Stimulated activated CD4-positive, alpha-beta T cell treated with anti-CD3 and anti-CD28 coated beads, Interleukin-12 subunit alpha, Interleukin-12 subunit beta, amount 100 ng/mL, for 24 hours (primary cell): ENCODE results near the gene TAF5.
"Not testable (repeated sequence)": the region's sequence is repeated elsewhere in the genome, so short reads cannot be mapped to it uniquely, and the experiment has no call there.

Experiments
- DNase-seq, 2 experiments: peaks; one replicate each; pipeline ENCODE4 v3.0.0-alpha.2; 2020; ENCODE audit warnings: low read depth in 2 of 2

The TAF5 gene

GRCh38 chr10:103367782-103368518 lies at the start of gene TAF5:
Gene TAF5 (plus strand): TSS chr10:103367976. CDS start chr10:103367990, 14 bp downstream.
- peak; percentile 79 to 88 for DNase-seq

- no peak for DNase-seq
These were observed 39.9 kb upstream of the TAF5 start for GRCh38 chr10:103327906-103328305.

DNA sequence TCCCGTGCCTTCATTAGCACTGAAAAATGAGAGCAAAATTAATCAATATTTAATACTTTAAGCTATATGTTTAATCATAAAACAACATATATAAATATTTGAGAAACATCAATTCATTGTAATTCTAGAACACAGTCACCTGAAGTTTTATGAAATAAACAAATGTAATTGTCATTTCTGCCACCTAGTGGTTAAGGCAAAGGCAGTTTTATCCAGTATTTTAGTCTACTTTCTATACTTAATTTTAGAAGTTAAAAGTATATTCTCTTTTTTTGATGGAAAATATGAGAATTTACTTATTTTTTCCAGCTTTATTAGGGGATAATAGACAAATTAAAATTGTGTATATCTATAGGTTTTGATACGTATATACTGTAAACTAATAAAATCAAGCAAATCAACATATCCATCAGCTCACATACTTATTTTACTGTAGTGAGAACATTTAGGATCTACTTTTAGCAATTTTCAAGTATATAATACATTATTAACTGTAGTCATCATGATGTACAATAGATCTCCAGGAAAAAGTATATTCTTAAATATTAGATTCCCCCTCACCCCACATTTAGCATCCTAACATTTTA lies 33.7 kb upstream of the TAF5 start:
- no peak for DNase-seq

DNA sequence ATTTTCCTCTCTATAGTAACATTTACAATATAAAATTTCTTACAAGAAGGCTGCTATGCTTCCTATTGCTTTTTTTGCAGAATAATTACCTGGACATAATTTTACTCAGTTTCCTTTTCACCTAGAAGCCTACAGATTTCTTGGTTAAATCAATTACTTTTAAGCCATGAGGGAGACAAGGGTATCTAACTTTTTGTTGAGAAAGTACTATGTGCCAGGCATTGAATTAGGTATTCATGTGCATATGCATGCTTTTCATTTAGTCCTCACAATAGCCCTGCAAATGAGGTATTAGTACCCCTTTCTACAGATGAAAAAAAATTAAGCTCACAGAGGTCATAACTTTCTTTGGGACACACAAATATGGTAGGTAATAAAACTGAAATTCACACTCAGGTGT lies 33.2 kb upstream of the TAF5 start:
- no peak for DNase-seq

DNA sequence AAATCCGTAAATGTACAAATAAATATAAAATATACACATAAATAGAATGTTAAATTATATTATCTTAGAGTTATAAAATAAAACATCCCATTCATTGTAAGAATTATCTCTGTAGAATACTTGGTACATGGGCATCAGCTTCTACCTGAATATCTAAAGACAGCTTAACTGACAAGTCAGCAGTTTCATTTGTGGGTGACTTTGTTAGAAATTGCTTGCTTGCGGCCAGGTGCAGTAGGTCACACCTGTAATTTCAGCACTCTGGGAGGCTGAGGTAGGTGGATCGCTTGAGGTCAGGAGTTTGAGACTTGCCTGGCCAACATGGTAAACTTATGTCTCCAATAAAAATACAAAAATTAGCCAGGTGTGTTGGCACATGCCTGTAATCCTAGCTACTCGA lies 31.4 kb upstream of the TAF5 start:
- no peak for DNase-seq

DNA sequence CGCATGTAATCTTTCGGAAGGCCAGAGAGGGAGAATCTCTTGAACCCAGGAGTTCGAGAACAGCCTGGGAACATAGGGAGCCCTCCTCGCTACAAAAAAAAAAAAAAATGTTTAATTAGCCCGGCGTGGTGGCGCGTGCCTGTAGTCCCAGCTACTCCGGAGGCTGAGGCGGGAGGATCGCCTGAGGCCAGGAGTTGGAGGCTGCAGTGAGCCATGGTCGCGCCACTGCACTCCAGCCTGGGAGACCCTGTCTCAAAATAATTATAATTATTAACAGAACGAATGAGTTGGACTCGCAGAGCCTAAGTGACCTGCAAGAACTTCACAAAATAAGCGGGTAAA lies 17.6 kb upstream of the TAF5 start:
- no peak for DNase-seq

- DNase-seq, result peak; percentile 53 to 71
These were observed 17.1 kb upstream of the TAF5 start, which contains the start of gene PCGF6 for GRCh38 chr10:103350517-103351260. Gene PCGF6 (minus strand): TSS chr10:103351140. CDS start chr10:103351066, 74 bp downstream.

- no peak for DNase-seq
These were observed 14.5 kb upstream of the TAF5 start for GRCh38 chr10:103353281-103353680.

DNA sequence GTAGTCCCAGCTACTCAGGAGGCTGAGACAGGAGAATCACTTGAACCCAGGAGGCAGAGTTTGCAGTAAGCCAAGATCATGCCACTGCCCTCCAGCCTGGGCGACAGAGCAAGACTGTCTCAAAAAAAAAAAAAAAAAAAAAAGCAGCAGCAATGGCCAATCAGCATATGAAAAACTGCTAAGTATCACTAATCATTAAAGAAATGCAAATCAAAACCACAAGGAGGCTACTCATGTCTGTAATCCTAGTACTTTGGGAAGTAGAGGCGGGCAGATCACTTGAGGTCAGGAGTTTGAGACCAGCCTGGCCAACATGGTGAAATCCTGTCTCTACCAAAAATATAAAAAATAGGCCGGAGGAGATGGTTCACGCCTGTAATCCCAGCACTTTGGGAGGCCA lies 13.2 kb upstream of the TAF5 start:
- not testable (repeated sequence) for DNase-seq

DNA sequence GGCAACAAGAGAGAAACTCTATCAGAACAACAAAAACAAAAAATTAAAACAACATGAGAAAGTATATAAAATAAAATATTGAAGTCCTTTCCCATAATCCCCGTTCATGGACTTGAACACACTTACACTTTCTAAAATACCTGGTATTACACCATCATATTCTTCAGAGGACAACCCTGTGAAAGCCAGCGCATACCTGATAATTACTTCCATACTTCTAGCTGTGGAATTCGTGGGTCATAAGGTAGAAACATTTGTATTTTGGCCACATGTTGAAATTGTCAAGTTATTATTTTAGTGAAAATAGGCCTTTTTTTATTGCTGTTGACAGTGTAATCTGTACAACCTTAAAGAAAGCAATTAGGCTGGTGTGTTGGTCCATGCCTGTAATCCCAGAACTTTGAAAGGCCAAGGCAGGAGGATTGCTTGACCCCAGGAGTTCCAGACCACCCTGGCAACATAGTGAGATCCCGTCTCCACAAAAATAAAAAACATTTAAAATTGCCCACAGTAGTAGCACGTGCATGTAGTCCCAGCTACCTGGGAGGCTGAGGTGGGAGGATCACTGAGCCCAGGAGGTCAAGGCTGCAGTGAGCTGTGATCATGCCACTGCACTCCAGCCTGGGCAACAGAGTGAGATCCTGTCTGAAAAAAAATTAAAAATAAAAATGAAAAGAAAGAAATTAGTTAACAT lies 11.7 kb upstream of the TAF5 start:
- DNase-seq, result no peak

- not testable (repeated sequence) for DNase-seq
These were observed 8.3 kb upstream of the TAF5 start for GRCh38 chr10:103359493-103359892.

GRCh38 chr10:103360791-103361190 lies 7.0 kb upstream of the TAF5 start:
- not testable (repeated sequence) for DNase-seq

DNA sequence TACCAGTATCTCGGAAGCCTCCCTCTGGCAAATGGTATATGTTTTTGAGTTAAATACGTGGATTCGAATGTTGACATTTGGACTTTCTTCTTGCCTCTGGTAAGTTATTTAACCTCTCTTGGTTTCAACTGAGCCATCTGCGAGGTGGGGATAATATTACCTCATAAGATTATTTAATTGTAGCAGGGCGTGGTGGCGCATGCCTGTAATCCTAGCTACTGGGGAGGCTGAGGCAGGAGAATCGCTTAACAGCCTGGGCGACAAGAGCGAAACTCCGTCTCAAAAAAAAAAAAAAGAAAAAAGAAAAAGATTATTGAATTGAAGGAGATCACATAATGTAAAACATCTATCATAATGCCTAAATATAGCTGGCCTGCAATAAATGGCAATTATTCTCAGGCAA lies 396 bp upstream of the TAF5 start:
- no peak for DNase-seq

DNA sequence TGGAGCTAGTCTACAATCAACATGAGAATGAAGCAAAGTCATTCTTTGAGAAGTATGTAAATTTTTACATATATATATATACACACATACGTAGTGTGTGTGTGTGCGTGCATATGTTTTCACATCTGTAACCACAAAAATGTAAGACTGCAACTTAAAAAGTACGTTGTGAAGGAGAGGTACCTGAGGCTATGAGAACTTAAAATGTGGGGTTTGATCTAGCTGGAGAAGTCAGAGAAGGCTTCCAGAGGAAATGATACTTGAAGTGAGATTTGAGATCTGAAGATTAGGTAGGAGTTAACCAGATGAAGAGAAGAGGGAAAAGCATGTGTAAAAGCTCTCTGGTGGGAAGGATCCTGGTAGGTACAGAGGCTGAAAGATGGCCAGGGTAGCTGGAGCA lies 5.8 kb downstream of the TAF5 start:
- DNase-seq, result no peak

GRCh38 chr10:103374263-103374662 lies 6.5 kb downstream of the TAF5 start:
- no peak for DNase-seq

DNA sequence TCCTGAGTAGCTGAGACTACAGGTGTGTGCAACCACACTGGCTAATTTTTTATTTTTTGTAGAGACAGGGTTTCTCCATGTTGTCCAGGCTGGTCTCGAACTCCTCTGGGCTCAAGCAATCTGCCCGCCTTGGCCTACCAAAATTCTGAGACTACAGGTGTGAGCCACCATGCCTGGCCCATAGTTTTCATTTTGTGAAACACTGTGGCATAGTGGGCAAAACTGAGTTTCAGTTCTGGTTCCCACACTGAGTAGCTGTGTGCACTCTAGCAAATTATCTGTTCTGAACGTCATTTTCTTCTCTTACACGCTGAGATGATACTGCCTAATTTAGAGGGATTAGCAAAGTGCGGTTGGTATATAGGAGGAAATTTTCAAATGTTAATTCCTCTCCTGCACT lies 15.0 kb downstream of the TAF5 start:
- no peak for DNase-seq

DNA sequence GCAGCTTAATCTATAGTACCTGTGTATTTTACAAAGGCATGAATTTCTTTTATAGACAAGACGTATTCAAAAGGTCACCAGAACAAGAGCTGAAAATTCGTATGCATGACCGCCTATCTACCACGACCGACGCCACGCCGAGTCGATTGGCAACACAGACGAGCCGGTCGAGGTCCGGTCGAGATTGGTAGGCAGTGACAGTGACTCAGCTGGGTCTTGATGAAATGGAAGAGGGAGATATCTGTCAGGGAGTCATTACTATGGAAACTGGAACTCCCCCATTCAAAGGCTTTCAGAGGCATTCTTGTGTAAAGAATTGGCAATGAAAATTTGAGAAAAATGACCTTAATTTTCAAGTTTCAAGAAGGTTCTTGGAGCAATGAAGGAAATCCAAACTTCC lies 26.4 kb downstream of the TAF5 start:
- DNase-seq, result no peak

- no peak for DNase-seq
These were observed 27.9 kb downstream of the TAF5 start for GRCh38 chr10:103395754-103396066.

DNA sequence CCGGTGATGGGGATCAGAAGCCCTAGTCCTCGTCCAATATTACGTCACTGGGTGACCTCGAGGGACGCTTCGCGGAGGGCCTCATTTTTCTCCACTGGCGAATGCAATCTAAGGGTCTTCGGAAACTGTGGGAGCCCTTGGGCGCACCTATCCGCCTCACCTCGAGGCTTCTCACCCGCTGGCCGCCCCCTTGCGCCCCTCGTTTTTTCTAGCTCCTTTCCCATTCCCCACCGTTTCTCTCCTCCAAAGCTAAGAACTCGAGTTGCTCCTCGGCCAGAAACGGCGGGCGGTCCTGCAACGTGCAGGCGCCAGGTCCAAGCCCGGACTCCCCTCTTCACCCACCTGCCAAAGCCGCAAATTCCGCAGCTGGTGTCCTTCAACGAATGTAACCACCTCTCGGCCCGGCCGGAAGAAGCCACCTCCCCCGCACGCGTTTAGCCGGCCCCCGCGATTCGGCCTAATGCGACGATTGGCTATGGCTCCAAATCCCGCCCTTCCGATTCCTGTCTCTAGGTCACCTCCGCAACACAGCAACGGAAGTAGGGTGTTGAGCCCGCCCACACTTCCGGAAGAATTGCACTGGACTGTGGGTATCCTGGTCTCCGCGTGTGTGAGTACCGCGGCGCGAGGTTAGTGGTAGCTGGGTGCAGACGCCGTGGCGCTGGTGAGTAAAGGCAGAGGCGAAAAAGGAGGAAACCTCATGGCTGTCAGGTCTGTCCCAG lies 28.5 kb downstream of the TAF5 start, which contains the start of the genes ATP5MK and PDCD11:
TSS of gene ATP5MK (minus strand) at position 409 of the 722 bp plus-strand sequence. CDS start 4,018 bp downstream, outside the sequence.
TSS of gene PDCD11 (plus strand) at position 560 of the 722 bp plus-strand sequence. CDS start 1,801 bp downstream, outside the sequence.
- DNase-seq, result peak; percentile 93 to 96

DNA sequence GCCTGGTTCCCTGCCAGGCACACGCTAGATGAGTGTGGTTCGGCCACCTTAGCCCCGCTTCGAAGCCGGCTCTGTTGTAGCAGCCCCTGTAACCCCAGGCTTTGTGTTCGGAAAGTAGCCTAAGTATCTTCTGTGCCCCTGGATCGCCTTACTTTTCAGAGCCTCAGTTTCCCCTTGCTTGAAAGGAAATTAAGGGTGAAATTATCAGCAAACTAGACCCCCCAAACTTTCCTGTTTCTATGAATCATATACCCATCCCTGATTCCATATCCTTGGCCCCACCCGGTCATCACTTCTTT lies 29.0 kb downstream of the TAF5 start:
- DNase-seq, result no peak

- no peak for DNase-seq
These were observed 29.5 kb downstream of the TAF5 start for GRCh38 chr10:103397191-103397825.
